DND-41 (cell line): Measurements from ENCODE around the gene HYAL1.

ENCODE experiments used
- EZH2 ChIP-seq: IDR thresholded peaks from 3 replicates; pipeline ENCODE4 v1.6.1; 2012; ENCODE audit warnings: borderline replicate concordance, low read depth, mild to moderate bottlenecking, moderate library complexity, low read length, inconsistent platforms; ENCODE audit not compliant: severe bottlenecking
- TF ChIP-seq, protein P1 (sequence below): IDR thresholded peaks from 2 replicates; pipeline ENCODE4 v1.5.1; 2012; ENCODE audit warnings: borderline replicate concordance, low read length, moderate library complexity, mild to moderate bottlenecking; ENCODE audit not compliant: poor library complexity, severe bottlenecking; ENCODE audit errors: extremely low read depth

DNA sequence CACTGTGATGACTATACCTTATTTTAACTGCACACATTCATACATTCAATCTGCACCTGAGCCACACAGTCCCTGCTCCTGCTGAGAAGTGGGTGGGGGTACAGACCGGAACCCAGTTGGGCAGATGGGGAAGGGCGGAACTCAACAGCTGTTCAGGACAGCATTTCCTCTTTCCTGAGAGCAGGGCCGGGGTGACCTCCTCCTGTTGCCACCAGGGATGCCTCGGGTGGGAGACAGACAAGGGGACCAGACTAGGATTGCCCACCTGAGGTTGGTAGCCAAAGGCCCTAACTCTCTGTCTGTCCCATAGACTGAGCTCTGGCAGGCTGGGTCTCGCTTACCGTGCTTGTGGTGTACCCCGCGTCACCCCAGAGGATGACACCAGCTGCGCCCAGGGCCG is 15.2 kb upstream of the HYAL1 start:
- TF ChIP-seq EZH2, result no peak
- TF ChIP-seq, protein P1, sequence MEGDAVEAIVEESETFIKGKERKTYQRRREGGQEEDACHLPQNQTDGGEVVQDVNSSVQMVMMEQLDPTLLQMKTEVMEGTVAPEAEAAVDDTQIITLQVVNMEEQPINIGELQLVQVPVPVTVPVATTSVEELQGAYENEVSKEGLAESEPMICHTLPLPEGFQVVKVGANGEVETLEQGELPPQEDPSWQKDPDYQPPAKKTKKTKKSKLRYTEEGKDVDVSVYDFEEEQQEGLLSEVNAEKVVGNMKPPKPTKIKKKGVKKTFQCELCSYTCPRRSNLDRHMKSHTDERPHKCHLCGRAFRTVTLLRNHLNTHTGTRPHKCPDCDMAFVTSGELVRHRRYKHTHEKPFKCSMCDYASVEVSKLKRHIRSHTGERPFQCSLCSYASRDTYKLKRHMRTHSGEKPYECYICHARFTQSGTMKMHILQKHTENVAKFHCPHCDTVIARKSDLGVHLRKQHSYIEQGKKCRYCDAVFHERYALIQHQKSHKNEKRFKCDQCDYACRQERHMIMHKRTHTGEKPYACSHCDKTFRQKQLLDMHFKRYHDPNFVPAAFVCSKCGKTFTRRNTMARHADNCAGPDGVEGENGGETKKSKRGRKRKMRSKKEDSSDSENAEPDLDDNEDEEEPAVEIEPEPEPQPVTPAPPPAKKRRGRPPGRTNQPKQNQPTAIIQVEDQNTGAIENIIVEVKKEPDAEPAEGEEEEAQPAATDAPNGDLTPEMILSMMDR, result no peak
